Measurements from ENCODE around the gene FMN2.

The FMN2 gene

GRCh38 chr1:240496356-240496755 is 404.7 kb downstream of the FMN2 start:
- DNase-seq (ENCODE audit: low spot score): no peak

- no peak for DNase-seq (ENCODE audit: low spot score)
Measured at GRCh38 chr1:240496941-240497340, 405.3 kb downstream of the FMN2 start.

GRCh38 chr1:240497908-240498307 is 406.2 kb downstream of the FMN2 start:
- DNase-seq (ENCODE audit: low spot score): no peak

- no peak for DNase-seq (ENCODE audit: low spot score)
Measured at GRCh38 chr1:240498335-240498734, 406.7 kb downstream of the FMN2 start.

- DNase-seq (ENCODE audit: low spot score): no peak
Measured at GRCh38 chr1:240499012-240499411, 407.3 kb downstream of the FMN2 start.

- DNase-seq (ENCODE audit: low spot score): no peak
Measured at GRCh38 chr1:240500647-240501046, 409.0 kb downstream of the FMN2 start.

- DNase-seq (ENCODE audit: low spot score): no peak
Measured at GRCh38 chr1:240501115-240501514, 409.4 kb downstream of the FMN2 start.

GRCh38 chr1:240503036-240503435 is 411.4 kb downstream of the FMN2 start:
- DNase-seq (ENCODE audit: low spot score): no peak

- DNase-seq (ENCODE audit: low spot score): no peak
Measured at GRCh38 chr1:240503558-240503957, 411.9 kb downstream of the FMN2 start.

- no peak for DNase-seq (ENCODE audit: low spot score)
Measured at GRCh38 chr1:240506176-240506575, 414.5 kb downstream of the FMN2 start.

- no peak for DNase-seq (ENCODE audit: low spot score)
Measured at GRCh38 chr1:240508201-240508600, 416.5 kb downstream of the FMN2 start.

- DNase-seq (ENCODE audit: low spot score): no peak
Measured at GRCh38 chr1:240508950-240509349, 417.3 kb downstream of the FMN2 start.

- DNase-seq (ENCODE audit: low spot score): no peak
Measured at GRCh38 chr1:240511789-240512188, 420.1 kb downstream of the FMN2 start.

GRCh38 chr1:240515505-240515904 is 423.8 kb downstream of the FMN2 start:
- DNase-seq (ENCODE audit: low spot score): no peak

- DNase-seq (ENCODE audit: low spot score): no peak
Measured at GRCh38 chr1:240516069-240516468, 424.4 kb downstream of the FMN2 start.

- no peak for DNase-seq (ENCODE audit: low spot score)
Measured at GRCh38 chr1:240517891-240518290, 426.2 kb downstream of the FMN2 start.

- DNase-seq (ENCODE audit: low spot score): no peak
Measured at GRCh38 chr1:240522122-240522822, 430.6 kb downstream of the FMN2 start.

GRCh38 chr1:240524356-240525069 is 432.8 kb downstream of the FMN2 start:
- no peak for DNase-seq (ENCODE audit: low spot score)
